A549 (cell line): Measurements from ENCODE around the gene GPRIN2.
"Not testable (repeated sequence)": the region's sequence is repeated elsewhere in the genome, so short reads cannot be mapped to it uniquely, and the experiment has no call there.

Experiments
- ESRRA ChIP-seq: fragments of 150-350 bp; IDR thresholded peaks from 2 replicates; pipeline ENCODE4 v1.6.1; 2014; ENCODE audit warnings: mild to moderate bottlenecking, low read length, borderline replicate concordance
- POLR2A ChIP-seq: IDR thresholded peaks from 2 replicates; pipeline ENCODE4 v1.6.1; 2012; ENCODE audit warnings: mild to moderate bottlenecking, low read length
- POLR2AphosphoS2 ChIP-seq: conservative IDR thresholded peaks from 2 replicates; pipeline ENCODE4 v1.6.1; 2012; ENCODE audit warnings: low read length, improper control_type of control experiment, inconsistent platforms
- RAD21 ChIP-seq, 2 experiments: fragments of >200 bp in 1 of 2; sonication (Bioruptor Twin) in 1 of 2; formaldehyde crosslinking in 1 of 2; IDR thresholded peaks in 1 of 2; conservative IDR thresholded peaks in 1 of 2; 2 replicates in 1 of 2; 3 replicates in 1 of 2; pipeline ENCODE4 v1.6.1; 2012 to 2018; ENCODE audit warnings: inconsistent platforms in 1 of 2
- RCOR1 ChIP-seq: fragments of 150-350 bp; IDR thresholded peaks from 2 replicates; pipeline ENCODE4 v1.6.1; 2014; ENCODE audit warnings: antibody characterized with exemption, low read length, low read depth
- RFX5 ChIP-seq: fragments of 450-650 bp; IDR thresholded peaks from 2 replicates; pipeline ENCODE4 v1.7.1; 2014; ENCODE audit warnings: antibody characterized with exemption, mild to moderate bottlenecking, moderate library complexity
- ZFP36 ChIP-seq: fragments of 450-650 bp; IDR thresholded peaks from 2 replicates; pipeline ENCODE4 v1.6.1; 2014; ENCODE audit warnings: borderline replicate concordance; ENCODE audit not compliant: partially characterized antibody
- TF ChIP-seq, protein P1 (sequence below): fragments of >200 bp; sonication (Bioruptor Twin); formaldehyde crosslinking; IDR thresholded peaks from 3 replicates; pipeline ENCODE4 v1.5.1; 2016
- TF ChIP-seq, protein P2 (sequence below): IDR thresholded peaks from 2 replicates; pipeline ENCODE4 v1.6.1; 2012
- TF ChIP-seq, protein P3 (sequence below): fragments of 200-600 bp; sonication (generic); IDR thresholded peaks from 2 replicates; pipeline ENCODE4 v1.6.1; 2016; ENCODE audit warnings: antibody characterized with exemption, mild to moderate bottlenecking, moderate library complexity

DNA sequence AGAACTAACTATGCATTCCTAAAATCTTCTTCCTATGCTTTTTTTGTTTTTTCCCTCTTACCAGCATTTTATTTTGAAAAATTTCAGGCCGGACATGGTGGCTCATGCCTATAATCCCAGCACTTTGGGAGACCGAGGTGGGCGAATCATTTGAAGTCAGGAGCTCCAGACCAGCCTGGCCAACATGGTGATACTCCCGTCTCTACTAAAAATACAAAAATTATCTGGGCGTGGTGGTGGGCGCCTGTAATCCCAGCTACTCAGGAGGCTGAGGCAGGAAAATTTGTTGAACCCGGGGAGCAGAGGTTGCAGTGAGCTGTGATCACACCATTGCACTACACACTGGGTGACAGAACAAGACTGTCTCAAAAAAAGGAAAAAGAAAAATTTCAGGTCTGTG lies 26.7 kb downstream of the GPRIN2 start:
- TF ChIP-seq, protein P1, sequence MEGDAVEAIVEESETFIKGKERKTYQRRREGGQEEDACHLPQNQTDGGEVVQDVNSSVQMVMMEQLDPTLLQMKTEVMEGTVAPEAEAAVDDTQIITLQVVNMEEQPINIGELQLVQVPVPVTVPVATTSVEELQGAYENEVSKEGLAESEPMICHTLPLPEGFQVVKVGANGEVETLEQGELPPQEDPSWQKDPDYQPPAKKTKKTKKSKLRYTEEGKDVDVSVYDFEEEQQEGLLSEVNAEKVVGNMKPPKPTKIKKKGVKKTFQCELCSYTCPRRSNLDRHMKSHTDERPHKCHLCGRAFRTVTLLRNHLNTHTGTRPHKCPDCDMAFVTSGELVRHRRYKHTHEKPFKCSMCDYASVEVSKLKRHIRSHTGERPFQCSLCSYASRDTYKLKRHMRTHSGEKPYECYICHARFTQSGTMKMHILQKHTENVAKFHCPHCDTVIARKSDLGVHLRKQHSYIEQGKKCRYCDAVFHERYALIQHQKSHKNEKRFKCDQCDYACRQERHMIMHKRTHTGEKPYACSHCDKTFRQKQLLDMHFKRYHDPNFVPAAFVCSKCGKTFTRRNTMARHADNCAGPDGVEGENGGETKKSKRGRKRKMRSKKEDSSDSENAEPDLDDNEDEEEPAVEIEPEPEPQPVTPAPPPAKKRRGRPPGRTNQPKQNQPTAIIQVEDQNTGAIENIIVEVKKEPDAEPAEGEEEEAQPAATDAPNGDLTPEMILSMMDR, result not testable (repeated sequence)
- TF ChIP-seq RAD21 (conservative IDR thresholded peaks at IDR 0.05 in 1 of 2, IDR thresholded peaks at IDR 0.05 in 1 of 2); RFX5; POLR2A; ZFP36; POLR2AphosphoS2; ESRRA; RCOR1: not testable (repeated sequence)
- TF ChIP-seq, protein P2, sequence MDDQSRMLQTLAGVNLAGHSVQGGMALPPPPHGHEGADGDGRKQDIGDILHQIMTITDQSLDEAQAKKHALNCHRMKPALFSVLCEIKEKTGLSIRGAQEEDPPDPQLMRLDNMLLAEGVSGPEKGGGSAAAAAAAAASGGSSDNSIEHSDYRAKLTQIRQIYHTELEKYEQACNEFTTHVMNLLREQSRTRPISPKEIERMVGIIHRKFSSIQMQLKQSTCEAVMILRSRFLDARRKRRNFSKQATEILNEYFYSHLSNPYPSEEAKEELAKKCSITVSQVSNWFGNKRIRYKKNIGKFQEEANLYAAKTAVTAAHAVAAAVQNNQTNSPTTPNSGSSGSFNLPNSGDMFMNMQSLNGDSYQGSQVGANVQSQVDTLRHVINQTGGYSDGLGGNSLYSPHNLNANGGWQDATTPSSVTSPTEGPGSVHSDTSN, result not testable (repeated sequence)
- TF ChIP-seq, protein P3, sequence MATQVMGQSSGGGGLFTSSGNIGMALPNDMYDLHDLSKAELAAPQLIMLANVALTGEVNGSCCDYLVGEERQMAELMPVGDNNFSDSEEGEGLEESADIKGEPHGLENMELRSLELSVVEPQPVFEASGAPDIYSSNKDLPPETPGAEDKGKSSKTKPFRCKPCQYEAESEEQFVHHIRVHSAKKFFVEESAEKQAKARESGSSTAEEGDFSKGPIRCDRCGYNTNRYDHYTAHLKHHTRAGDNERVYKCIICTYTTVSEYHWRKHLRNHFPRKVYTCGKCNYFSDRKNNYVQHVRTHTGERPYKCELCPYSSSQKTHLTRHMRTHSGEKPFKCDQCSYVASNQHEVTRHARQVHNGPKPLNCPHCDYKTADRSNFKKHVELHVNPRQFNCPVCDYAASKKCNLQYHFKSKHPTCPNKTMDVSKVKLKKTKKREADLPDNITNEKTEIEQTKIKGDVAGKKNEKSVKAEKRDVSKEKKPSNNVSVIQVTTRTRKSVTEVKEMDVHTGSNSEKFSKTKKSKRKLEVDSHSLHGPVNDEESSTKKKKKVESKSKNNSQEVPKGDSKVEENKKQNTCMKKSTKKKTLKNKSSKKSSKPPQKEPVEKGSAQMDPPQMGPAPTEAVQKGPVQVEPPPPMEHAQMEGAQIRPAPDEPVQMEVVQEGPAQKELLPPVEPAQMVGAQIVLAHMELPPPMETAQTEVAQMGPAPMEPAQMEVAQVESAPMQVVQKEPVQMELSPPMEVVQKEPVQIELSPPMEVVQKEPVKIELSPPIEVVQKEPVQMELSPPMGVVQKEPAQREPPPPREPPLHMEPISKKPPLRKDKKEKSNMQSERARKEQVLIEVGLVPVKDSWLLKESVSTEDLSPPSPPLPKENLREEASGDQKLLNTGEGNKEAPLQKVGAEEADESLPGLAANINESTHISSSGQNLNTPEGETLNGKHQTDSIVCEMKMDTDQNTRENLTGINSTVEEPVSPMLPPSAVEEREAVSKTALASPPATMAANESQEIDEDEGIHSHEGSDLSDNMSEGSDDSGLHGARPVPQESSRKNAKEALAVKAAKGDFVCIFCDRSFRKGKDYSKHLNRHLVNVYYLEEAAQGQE, result not testable (repeated sequence)
